GM23248 (cell line): ENCODE results near the gene AKAP6.

ENCODE experiments used
- EZH2 ChIP-seq: fragments of 200-600 bp; sonication (generic); IDR thresholded peaks from 2 replicates; pipeline ENCODE4 v1.6.1; 2018; ENCODE audit warnings: antibody characterized with exemption, mild to moderate bottlenecking; ENCODE audit not compliant: insufficient read depth, poor library complexity, severe bottlenecking
- EZH2phosphoT487 ChIP-seq: fragments of 200-600 bp; sonication (generic); IDR thresholded peaks from 2 replicates; pipeline ENCODE4 v1.6.1; 2018; ENCODE audit warnings: antibody characterized with exemption, moderate library complexity, mild to moderate bottlenecking, low read depth; ENCODE audit not compliant: insufficient read depth

DNA sequence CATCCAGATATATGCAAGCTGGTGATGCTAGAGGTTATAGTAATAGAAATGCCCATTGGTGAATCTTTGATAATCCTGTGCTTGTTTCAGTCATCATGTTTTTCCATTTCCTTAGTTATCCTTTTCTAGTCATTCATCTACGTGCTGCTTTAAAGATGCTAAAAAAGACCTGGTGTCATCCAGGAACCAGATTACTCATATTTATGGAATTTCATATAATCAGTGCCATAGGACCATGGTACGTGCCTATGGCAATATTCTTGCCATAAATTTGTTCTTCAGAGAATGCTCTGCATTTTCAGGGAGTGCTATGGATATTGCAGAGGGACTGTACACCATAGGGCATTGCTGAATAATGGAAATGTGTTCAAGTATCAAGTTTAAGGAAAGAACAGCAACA is 267.3 kb downstream of the AKAP6 start:
- TF ChIP-seq EZH2 (no peak), EZH2phosphoT487 (no peak)
